Kidney epithelial cell (primary cell): ENCODE data around the gene SVOP. TPM values are rescaled to one million over a fixed set of nuclear protein-coding genes. Genes with fewer than 3 reads are reported as not detected.

ENCODE experiments used
- total RNA-seq: library from RNA; depleted of rRNA; stranded (reverse); fragments of >200 nt; gene quantifications from 2 replicates; pipeline ENCODE4 v1.2.3, GENCODE V29; 2015

SVOP gene
- total RNA-seq, 1 donor from 2014 or later: not detected

Other genes starting within 250 kb of the SVOP start
- gene SSH1, start 163.5 kb downstream of the SVOP start, total RNA-seq: 18.6 and 21.4 TPM in 2 replicates
- gene DAO, start 141.0 kb downstream of the SVOP start, total RNA-seq: not detected in 2 replicates
- gene USP30, start 31.5 kb upstream of the SVOP start, total RNA-seq: 9.4 TPM in 2 replicates
- 30.2 and 36.8 TPM in 2 replicates for gene ALKBH2, start 72.4 kb upstream of the SVOP start, total RNA-seq
- gene UNG, start 76.5 kb upstream of the SVOP start, total RNA-seq: 38.2 and 49.3 TPM in 2 replicates
- gene ACACB, start 95.5 kb upstream of the SVOP start, total RNA-seq: 0.84 and 1.9 TPM in 2 replicates